ENCODE measurements around the gene SLC7A7. TPM values are rescaled to one million over a fixed set of nuclear protein-coding genes. Genes with fewer than 3 reads are reported as not detected.
"Not testable (repeated sequence)": the region's sequence is repeated elsewhere in the genome, so short reads cannot be mapped to it uniquely, and the experiment has no call there.

The SLC7A7 gene
- total and polyA plus RNA-seq, 2 experiments from 2014 or later: 0.63 to 0.65 TPM

GRCh38 chr14:22740020-22740419 lies 75.2 kb downstream of the SLC7A7 start:
- Histone ChIP-seq H3F3A (ENCODE audit: insufficient read depth) (no peaks in the 10 kb centered on the region), H4K20me1 (ENCODE audit: insufficient read depth) (no peaks in the 10 kb centered on the region), H3K36me3 (ENCODE audit: low read depth) (no peaks in the 10 kb centered on the region), H3K9ac (no peak overlapping the region), H3K79me2 (ENCODE audit: insufficient read depth) (no peaks in the 10 kb centered on the region), H3K27me3 (replicated peaks; ENCODE audit: insufficient read depth) (no peaks in the 10 kb centered on the region), H3K27ac (no peak overlapping the region), H3K9me2 (ENCODE audit: insufficient read depth) (no peaks in the 10 kb centered on the region), H3K9me3 (ENCODE audit: low read depth) (no peaks in the 10 kb centered on the region), H2AFZ (no peak overlapping the region), H3K4me2 (ENCODE audit: unreplicated experiment) (no peak overlapping the region), H3K4me1 (ENCODE audit: insufficient read depth) (no peaks in the 10 kb centered on the region), H3K4me3 (no peak overlapping the region)
- in situ Hi-C loops (cut with MboI): no loop called here
- DNase-seq: no peak
- WGBS, 2 experiments (ENCODE audit: low coverage in 1 of 2, low lambda C conversion rate in 2 of 2, missing lambda C conversion rate in 2 of 2): 54 to 55% methylated on average over 3 of the region's 3 CpGs
- TF ChIP-seq EZH2 (IDR thresholded peaks at IDR 0.05; ENCODE audit: insufficient read depth, poor library complexity, severe bottlenecking) (no peak), EZH2phosphoT487 (IDR thresholded peaks at IDR 0.05; ENCODE audit: insufficient read depth, low read depth) (no peak)

GRCh38 chr14:22739423-22739822 lies 75.8 kb downstream of the SLC7A7 start:
- DNase-seq: no peak
- Histone ChIP-seq H3F3A (ENCODE audit: insufficient read depth) (no peaks in the 10 kb centered on the region), H3K4me3 (no peak overlapping the region), H3K79me2 (ENCODE audit: insufficient read depth) (no peaks in the 10 kb centered on the region), H2AFZ (no peak overlapping the region), H3K27ac (no peak overlapping the region), H3K36me3 (ENCODE audit: low read depth) (no peaks in the 10 kb centered on the region), H3K9ac (no peak overlapping the region), H3K27me3 (replicated peaks; ENCODE audit: insufficient read depth) (no peaks in the 10 kb centered on the region), H3K9me3 (ENCODE audit: low read depth) (no peaks in the 10 kb centered on the region), H3K4me1 (ENCODE audit: insufficient read depth) (no peaks in the 10 kb centered on the region), H3K4me2 (ENCODE audit: unreplicated experiment) (no peak overlapping the region), H4K20me1 (ENCODE audit: insufficient read depth) (no peaks in the 10 kb centered on the region), H3K9me2 (ENCODE audit: insufficient read depth) (no peaks in the 10 kb centered on the region)
- WGBS, 2 experiments (ENCODE audit: low coverage in 1 of 2, low lambda C conversion rate in 2 of 2, missing lambda C conversion rate in 2 of 2): 73 to 74% methylated on average over 1 of the region's 1 CpG
- in situ Hi-C loops (cut with MboI): no loop called here
- TF ChIP-seq EZH2 (IDR thresholded peaks at IDR 0.05; ENCODE audit: insufficient read depth, poor library complexity, severe bottlenecking) (no peak), EZH2phosphoT487 (IDR thresholded peaks at IDR 0.05; ENCODE audit: insufficient read depth, low read depth) (no peak)

- no peak overlapping the region for H3K4me2 ChIP-seq (ENCODE audit: unreplicated experiment)
- H3K27ac ChIP-seq: no peak overlapping the region
- TF ChIP-seq EZH2phosphoT487 (IDR thresholded peaks at IDR 0.05; ENCODE audit: insufficient read depth, low read depth): no peak
- no peak for TF ChIP-seq EZH2 (IDR thresholded peaks at IDR 0.05; ENCODE audit: insufficient read depth, poor library complexity, severe bottlenecking)
- H3K79me2 ChIP-seq (ENCODE audit: insufficient read depth): no peaks in the 10 kb centered on the region
- in situ Hi-C loops (cut with MboI): no loop called here
- no peak overlapping the region for H3K9ac ChIP-seq
- H3K4me1 ChIP-seq (ENCODE audit: insufficient read depth): no peaks in the 10 kb centered on the region
- H2AFZ ChIP-seq: no peak overlapping the region
- no peaks in the 10 kb centered on the region for H3K27me3 ChIP-seq (replicated peaks; ENCODE audit: insufficient read depth)
- no peaks in the 10 kb centered on the region for H3K9me3 ChIP-seq (ENCODE audit: low read depth)
- H3K36me3 ChIP-seq (ENCODE audit: low read depth): no peaks in the 10 kb centered on the region
- no peaks in the 10 kb centered on the region for H3F3A ChIP-seq (ENCODE audit: insufficient read depth)
- H3K4me3 ChIP-seq: no peak overlapping the region
- H4K20me1 ChIP-seq (ENCODE audit: insufficient read depth): no peaks in the 10 kb centered on the region
- no peaks in the 10 kb centered on the region for H3K9me2 ChIP-seq (ENCODE audit: insufficient read depth)
- no peak for DNase-seq
- whole genome bisulfite sequencing, 2 experiments (ENCODE audit: low coverage in 1 of 2, low lambda C conversion rate in 2 of 2, missing lambda C conversion rate in 2 of 2): 91 to 100% methylated on average over 1 of the region's 1 CpG
Measured at GRCh38 chr14:22737052-22737451, 78.2 kb downstream of the SLC7A7 start.

- H3K9me3 ChIP-seq (ENCODE audit: low read depth); in situ Hi-C loops (cut with MboI); H4K20me1 ChIP-seq (ENCODE audit: insufficient read depth); H2AFZ ChIP-seq; H3K9me2 ChIP-seq (ENCODE audit: insufficient read depth); H3K4me1 ChIP-seq (ENCODE audit: insufficient read depth); H3K4me2 ChIP-seq (ENCODE audit: unreplicated experiment); H3K27me3 ChIP-seq (replicated peaks; ENCODE audit: insufficient read depth); H3K4me3 ChIP-seq; DNase-seq; H3K36me3 ChIP-seq (ENCODE audit: low read depth); H3F3A ChIP-seq (ENCODE audit: insufficient read depth); H3K79me2 ChIP-seq (ENCODE audit: insufficient read depth); H3K9ac ChIP-seq; H3K27ac ChIP-seq: not testable (repeated sequence)
- 71 to 82% methylated on average over 11 to 14 of the region's 14 CpGs for WGBS, 2 experiments (ENCODE audit: low coverage in 1 of 2, low lambda C conversion rate in 2 of 2, missing lambda C conversion rate in 2 of 2)
Measured at GRCh38 chr14:22736384-22736783, 78.9 kb downstream of the SLC7A7 start.

- no peak overlapping the region for H3K9ac ChIP-seq
- H3K79me2 ChIP-seq (ENCODE audit: insufficient read depth): no peaks in the 10 kb centered on the region
- no peaks in the 10 kb centered on the region; the same call in 1 of the 2 replicates for H3K27me3 ChIP-seq (replicated peaks; ENCODE audit: insufficient read depth)
- H3K4me2 ChIP-seq (ENCODE audit: unreplicated experiment): no peak overlapping the region
- H3K36me3 ChIP-seq (ENCODE audit: low read depth): no peaks in the 10 kb centered on the region
- no peaks in the 10 kb centered on the region for H3F3A ChIP-seq (ENCODE audit: insufficient read depth)
- H3K27ac ChIP-seq: no peak overlapping the region
- TF ChIP-seq EZH2phosphoT487 (IDR thresholded peaks at IDR 0.05; ENCODE audit: insufficient read depth, low read depth) (no peak), EZH2 (IDR thresholded peaks at IDR 0.05; ENCODE audit: insufficient read depth, poor library complexity, severe bottlenecking) (no peak)
- WGBS, 2 experiments (ENCODE audit: low coverage in 1 of 2, low lambda C conversion rate in 2 of 2, missing lambda C conversion rate in 2 of 2): 49 to 52% methylated on average over 2 of the region's 2 CpGs
- no peak overlapping the region for H3K4me3 ChIP-seq
- H4K20me1 ChIP-seq (ENCODE audit: insufficient read depth): no peaks in the 10 kb centered on the region
- in situ Hi-C loops (cut with MboI): no loop called here
- DNase-seq: no peak
- no peaks in the 10 kb centered on the region for H3K4me1 ChIP-seq (ENCODE audit: insufficient read depth)
- H3K9me2 ChIP-seq (ENCODE audit: insufficient read depth): no peaks in the 10 kb centered on the region
- H3K9me3 ChIP-seq (ENCODE audit: low read depth): no peaks in the 10 kb centered on the region
- no peak overlapping the region for H2AFZ ChIP-seq
Measured at GRCh38 chr14:22735096-22735495, 80.1 kb downstream of the SLC7A7 start.

All from GM23248 (cell line).